ENCODE measurements around the gene TMEM239.
"Not testable (repeated sequence)": the region's sequence is repeated elsewhere in the genome, so short reads cannot be mapped to it uniquely, and the experiment has no call there.

TMEM239 gene

DNA sequence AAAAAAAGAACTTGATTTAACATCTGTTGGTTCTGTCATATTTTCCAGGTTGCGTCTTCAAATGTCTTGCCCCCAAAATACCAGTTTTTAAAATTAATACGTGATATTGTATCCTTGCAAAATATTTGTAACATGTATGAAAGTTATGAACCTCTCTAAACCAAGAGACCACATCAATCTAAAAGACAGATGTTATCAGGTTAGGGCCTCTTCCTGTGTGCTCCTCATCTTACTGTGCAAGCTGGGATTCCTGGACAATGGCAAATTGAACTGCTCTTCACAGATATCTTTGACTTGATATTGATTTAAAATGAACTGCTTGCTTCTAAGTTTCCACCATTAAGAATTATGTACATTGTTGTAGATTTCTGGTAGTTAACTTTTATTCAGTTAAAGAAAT, 9.6 kb downstream of the TMEM239 start:
- POLR2A ChIA-PET, result no interaction called here
- CTCF ChIA-PET, result no interaction called here
- TF ChIP-seq FOXM1 (IDR thresholded peaks at IDR 0.05; ENCODE audit: borderline replicate concordance), result no peak
- no peak for TF ChIP-seq HDGF (IDR thresholded peaks at IDR 0.05; ENCODE audit: borderline replicate concordance)
- no peak for TF ChIP-seq SUZ12 (IDR thresholded peaks at IDR 0.05)
- DNase-seq (ENCODE audit: extremely low spot score), result no peak

DNA sequence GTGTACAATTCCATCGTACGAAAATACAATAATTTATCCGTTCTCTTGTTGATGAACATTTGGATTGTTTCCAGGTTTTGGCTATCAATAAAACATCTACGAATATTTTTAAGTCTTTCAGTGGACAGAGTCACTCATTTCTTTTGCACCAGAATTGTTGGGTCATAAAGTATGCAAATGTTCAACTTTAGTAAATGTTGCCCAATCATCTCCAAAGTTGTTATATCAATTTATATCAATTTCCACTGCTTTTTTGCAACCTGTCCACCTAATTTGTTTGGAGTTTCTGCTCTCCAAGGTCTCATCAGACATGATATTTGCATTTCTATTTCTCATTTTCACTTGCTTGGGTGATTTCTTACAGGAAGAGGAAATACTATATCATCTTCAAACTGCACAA, 10.5 kb downstream of the TMEM239 start:
- CTCF ChIA-PET, result no interaction called here
- TF ChIP-seq FOXA1 (IDR thresholded peaks at IDR 0.05) (no peak), LEF1 (IDR thresholded peaks at IDR 0.05; ENCODE audit: borderline replicate concordance) (no peak), SUZ12 (IDR thresholded peaks at IDR 0.05) (no peak), HDGF (IDR thresholded peaks at IDR 0.05; ENCODE audit: borderline replicate concordance) (no peak), NFRKB (IDR thresholded peaks at IDR 0.05) (no peak)
- DNase-seq (ENCODE audit: extremely low spot score), result no peak
- POLR2A ChIA-PET, result no interaction called here

GRCh38 chr20:2829376-2829775, 13.2 kb downstream of the TMEM239 start:
- no peak for DNase-seq (ENCODE audit: extremely low spot score)
- no peak for TF ChIP-seq FOXM1 (IDR thresholded peaks at IDR 0.05; ENCODE audit: borderline replicate concordance)
- POLR2A ChIA-PET, result no interaction called here
- CTCF ChIA-PET, result no interaction called here

DNA sequence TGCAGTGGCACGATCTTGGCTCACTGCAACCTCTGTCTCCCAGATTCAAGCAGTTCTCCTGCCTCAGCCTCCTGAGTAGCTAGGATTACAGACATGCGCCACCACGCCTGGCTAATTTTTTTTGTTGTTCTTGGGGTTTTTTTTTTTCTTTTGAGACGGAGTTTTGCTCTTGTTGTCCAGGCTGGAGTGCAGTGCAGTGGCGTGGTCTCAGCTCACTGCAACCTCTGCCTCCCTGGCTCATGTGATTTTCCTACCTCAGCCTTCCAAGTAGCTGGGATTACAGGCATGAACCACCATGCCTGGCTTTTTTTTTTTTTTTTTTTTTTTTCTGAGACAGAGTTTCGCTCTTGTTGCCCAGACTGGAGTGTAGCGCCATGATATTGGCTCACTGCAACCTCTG, 15.0 kb downstream of the TMEM239 start:
- POLR2A ChIA-PET; DNase-seq (ENCODE audit: extremely low spot score); CTCF ChIA-PET: not testable (repeated sequence)

DNA sequence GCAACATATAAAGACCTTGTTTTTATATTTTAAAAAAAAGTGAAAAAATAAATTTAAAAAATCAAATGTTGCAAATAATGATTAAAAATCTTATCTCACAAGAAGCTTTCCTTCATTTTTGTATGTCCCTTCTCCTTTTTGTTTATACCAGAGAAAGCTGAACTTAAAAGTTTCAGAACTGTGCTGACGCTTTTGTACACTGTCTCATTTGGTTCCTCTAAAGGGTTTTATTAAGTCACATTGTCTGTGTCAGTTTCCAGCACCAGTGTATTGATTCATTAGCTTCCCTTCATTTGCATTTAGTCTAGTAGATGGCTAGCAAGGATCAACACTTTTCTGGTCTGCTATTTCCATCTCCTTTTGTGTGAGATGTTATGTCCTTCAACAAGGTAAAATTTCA, 17.6 kb downstream of the TMEM239 start:
- no peak for TF ChIP-seq NFRKB (IDR thresholded peaks at IDR 0.05)
- TF ChIP-seq TARDBP (IDR thresholded peaks at IDR 0.05), result no peak
- no peak for TF ChIP-seq BHLHE40 (IDR thresholded peaks at IDR 0.05; ENCODE audit: borderline replicate concordance)
- TF ChIP-seq CTBP1 (IDR thresholded peaks at IDR 0.05; ENCODE audit: borderline replicate concordance), result no peak
- TF ChIP-seq ZNF384 (IDR thresholded peaks at IDR 0.05), result no peak
- no peak for TF ChIP-seq L3MBTL2 (conservative IDR thresholded peaks at IDR 0.05)
- TF ChIP-seq ARNT (IDR thresholded peaks at IDR 0.05), result no peak
- TF ChIP-seq LEF1 (IDR thresholded peaks at IDR 0.05; ENCODE audit: borderline replicate concordance), result no peak
- TF ChIP-seq FOXK2 (IDR thresholded peaks at IDR 0.05), result no peak
- no peak for TF ChIP-seq SP1 (IDR thresholded peaks at IDR 0.05)
- TF ChIP-seq ELF4 (IDR thresholded peaks at IDR 0.05), result no peak
- ChIA-PET CTCF (interaction anchor here (0.6 kb wide), 1 partner anchor 18 kb away, joined by 4 read pairs; no protein-coding TSS in a partner anchor), POLR2A (no interaction called here)
- no peak for DNase-seq (ENCODE audit: extremely low spot score)

- POLR2A ChIA-PET, result no interaction called here
- no peak for DNase-seq (ENCODE audit: extremely low spot score)
- TF ChIP-seq L3MBTL2 (conservative IDR thresholded peaks at IDR 0.05), result no peak
- no peak for TF ChIP-seq CTBP1 (IDR thresholded peaks at IDR 0.05; ENCODE audit: borderline replicate concordance)
- TF ChIP-seq BHLHE40 (IDR thresholded peaks at IDR 0.05; ENCODE audit: borderline replicate concordance), result no peak
- TF ChIP-seq FOXA1 (IDR thresholded peaks at IDR 0.05), result no peak
- TF ChIP-seq ARNT (IDR thresholded peaks at IDR 0.05), result no peak
- TF ChIP-seq HDGF (IDR thresholded peaks at IDR 0.05; ENCODE audit: borderline replicate concordance), result no peak
- no peak for TF ChIP-seq ELF4 (IDR thresholded peaks at IDR 0.05)
- TF ChIP-seq LEF1 (IDR thresholded peaks at IDR 0.05; ENCODE audit: borderline replicate concordance), result no peak
- no peak for TF ChIP-seq ZNF384 (IDR thresholded peaks at IDR 0.05)
- TF ChIP-seq SP1 (IDR thresholded peaks at IDR 0.05), result no peak
- TF ChIP-seq NFRKB (IDR thresholded peaks at IDR 0.05), result no peak
These were observed 18.4 kb downstream of the TMEM239 start for GRCh38 chr20:2834401-2835110.

GRCh38 chr20:2835331-2835796, 19.2 kb downstream of the TMEM239 start:
- ChIA-PET CTCF (no interaction called here), POLR2A (interaction anchor here (1.2 kb wide), 1 partner anchor 34 kb away, joined by 5 read pairs; no protein-coding TSS in a partner anchor)
- DNase-seq (ENCODE audit: extremely low spot score), result no peak
- TF ChIP-seq FOXA1 (IDR thresholded peaks at IDR 0.05), result no peak
- no peak for TF ChIP-seq FOXK2 (IDR thresholded peaks at IDR 0.05)
- no peak for TF ChIP-seq PKNOX1 (IDR thresholded peaks at IDR 0.05)
- no peak for TF ChIP-seq ZNF384 (IDR thresholded peaks at IDR 0.05)
- TF ChIP-seq ARNT (IDR thresholded peaks at IDR 0.05), result no peak
- no peak for TF ChIP-seq NFRKB (IDR thresholded peaks at IDR 0.05)
- TF ChIP-seq BHLHE40 (IDR thresholded peaks at IDR 0.05; ENCODE audit: borderline replicate concordance), result no peak
- TF ChIP-seq SUZ12 (IDR thresholded peaks at IDR 0.05), result no peak
- TF ChIP-seq CTBP1 (IDR thresholded peaks at IDR 0.05; ENCODE audit: borderline replicate concordance), result no peak
- TF ChIP-seq L3MBTL2 (conservative IDR thresholded peaks at IDR 0.05), result no peak
- no peak for TF ChIP-seq ELF4 (IDR thresholded peaks at IDR 0.05)
- no peak for TF ChIP-seq FOXM1 (IDR thresholded peaks at IDR 0.05; ENCODE audit: borderline replicate concordance)
- TF ChIP-seq HDGF (IDR thresholded peaks at IDR 0.05; ENCODE audit: borderline replicate concordance), result no peak
- TF ChIP-seq LEF1 (IDR thresholded peaks at IDR 0.05; ENCODE audit: borderline replicate concordance), result no peak
- TF ChIP-seq TARDBP (IDR thresholded peaks at IDR 0.05), result no peak
- TF ChIP-seq SP1 (IDR thresholded peaks at IDR 0.05), result no peak

More at GRCh38 chr20:2834401-2835110, 18.4 kb downstream of the TMEM239 start:
- CTCF ChIA-PET, result interaction anchor here (0.6 kb wide), 2 partner anchors 17 to 26 kb away, joined by 3 to 4 read pairs; no protein-coding TSS in a partner anchor

DNA sequence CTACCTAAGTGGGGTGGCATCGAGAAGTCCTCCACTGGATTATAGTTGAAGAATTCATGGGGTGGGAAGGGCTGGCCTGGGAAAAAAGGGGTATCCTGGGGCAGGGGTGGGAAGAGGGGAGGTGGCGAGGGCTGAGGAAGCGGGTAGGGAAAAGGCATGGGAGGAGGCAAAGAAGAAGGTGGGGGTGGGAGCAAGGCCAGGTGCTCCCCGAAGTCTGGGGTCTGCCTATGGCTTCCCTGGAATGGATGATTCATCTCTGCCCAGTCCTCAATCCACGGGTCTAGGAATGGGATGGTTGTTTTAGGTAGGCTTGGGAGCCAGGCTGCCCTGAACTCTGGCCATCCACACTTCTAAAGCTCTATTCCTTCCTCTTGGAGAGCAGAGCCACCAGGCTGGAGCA, 19.9 kb downstream of the TMEM239 start:
- ChIA-PET CTCF (no interaction called here), POLR2A (interaction anchor here (1.2 kb wide), 1 partner anchor 35 kb away, joined by 5 read pairs; no protein-coding TSS in a partner anchor)
- DNase-seq (ENCODE audit: extremely low spot score), result no peak
- TF ChIP-seq NFRKB (IDR thresholded peaks at IDR 0.05) (no peak), FOXA1 (IDR thresholded peaks at IDR 0.05) (no peak), FOXK2 (IDR thresholded peaks at IDR 0.05) (no peak), FOXM1 (IDR thresholded peaks at IDR 0.05; ENCODE audit: borderline replicate concordance) (no peak)

All from HEK293T (cell line).